MM.1S (cell line): ENCODE data around the gene OR13J1.

Source experiments
- CTCF ChIP-seq: fragments of 300-600 bp; sonication (generic); IDR thresholded peaks from 2 replicates; pipeline ENCODE4 v1.5.1; 2016; ENCODE audit warnings: antibody characterized with exemption, low read length, mixed read lengths
- EZH2 ChIP-seq: fragments of 300-600 bp; sonication (generic); optimal IDR thresholded peaks from 2 replicates; pipeline ENCODE3; 2017; ENCODE audit warnings: low read depth, mild to moderate bottlenecking, antibody characterized with exemption, low read length, mixed read lengths
- EZH2phosphoT487 ChIP-seq: fragments of 300-600 bp; sonication (generic); IDR thresholded peaks from 2 replicates; pipeline ENCODE4 v1.6.1; 2018; ENCODE audit warnings: antibody characterized with exemption, low read length

- TF ChIP-seq CTCF, result no peak
- TF ChIP-seq EZH2, result no peak
- no peak for TF ChIP-seq EZH2phosphoT487
These were observed 28.8 kb upstream of the OR13J1 start for GRCh38 chr9:35899021-35899420.
